K562 (cell line): ENCODE measurements around the gene PGD. TPM values are rescaled to one million over a fixed set of nuclear protein-coding genes. Genes with fewer than 3 reads are reported as not detected.
"Not testable (repeated sequence)": the region's sequence is repeated elsewhere in the genome, so short reads cannot be mapped to it uniquely, and the experiment has no call there.

Source experiments
- ATAC-seq: fragments of 200-7000 bp; cut with Tn5 transposase; 3 replicates; pipeline ENCODE4 v1.9.1; 2020; ENCODE audit warnings: moderate library complexity
- BruUV-seq: library from RNA; stranded (reverse); fragments of 400-500 nt; replicated peaks from 2 replicates; lab custom pipeline; 2021; lab: Mats Ljungman, UMichigan
- CTCF ChIA-PET: fragments of 300-600 bp; formaldehyde crosslinking; extraction: SDS; loops from one replicate; lab custom pipeline; 2021; ENCODE audit warnings: low intra/inter-chr PET ratio; lab: Yijun Ruan, JAX
- POLR2A ChIA-PET: fragments of 300-600, 350-650 bp; sonication (Branson Sonifier 250); formaldehyde crosslinking; extraction: SDS; loops from one replicate; lab custom pipeline; 2021; ENCODE audit warnings: antibody characterized with exemption, inconsistent platforms; lab: Yijun Ruan, JAX
- DNase-seq, 4 experiments: peaks; one replicate each; pipeline versions ENCODE4 v3.0.0 to v3.0.0-alpha.2; 2011 to 2018; ENCODE audit warnings: low spot score in 3 of 4, mixed read lengths in 3 of 4; ENCODE audit errors: extremely low read depth in 1 of 4
- FAIRE-seq: peaks from 2 replicates; lab custom pipeline; 2011; peaks lifted over from hg19 to GRCh38; lab: Jason Lieb, UNC
- H2AFZ ChIP-seq: 2 replicates; pipeline ENCODE4 v1.6.0; 2011; ENCODE audit warnings: low read depth, low read length, control low read depth, inconsistent platforms
- H3K27ac ChIP-seq: fragments of 200-600 bp; 3 replicates; pipeline ENCODE4 v1.8.0; 2011; ENCODE audit warnings: low read depth, mild to moderate bottlenecking, control low read depth, inconsistent platforms, low read length, moderate library complexity, mixed read lengths; ENCODE audit errors: extremely low read depth
- H3K27me3 ChIP-seq, 2 experiments: fragments of 300-600 bp in 1 of 2; 2 replicates in 1 of 2; 3 replicates in 1 of 2; pipeline versions ENCODE4 v1.6.0 to v1.8.0; 2011; ENCODE audit warnings: inconsistent platforms in 2 of 2, low read length in 2 of 2, mild to moderate bottlenecking in 1 of 2, mixed read lengths in 1 of 2, moderate library complexity in 1 of 2; ENCODE audit not compliant: control insufficient read depth in 2 of 2, insufficient read depth in 2 of 2
- H3K36me3 ChIP-seq: fragments of 300-600 bp; 3 replicates; pipeline ENCODE4 v1.8.0; 2011; ENCODE audit warnings: mild to moderate bottlenecking, low read length, inconsistent platforms; ENCODE audit not compliant: control insufficient read depth, insufficient read depth
- H3K4me1 ChIP-seq, 2 experiments: fragments of 200-600 bp in 1 of 2; replicated peaks in 1 of 2; 2 replicates in 1 of 2; 3 replicates in 1 of 2; pipeline versions ENCODE4 v1.5.1 to v1.8.0; 2011; ENCODE audit warnings: inconsistent platforms in 2 of 2, low read length in 2 of 2, mild to moderate bottlenecking in 1 of 2, mixed read lengths in 1 of 2, moderate library complexity in 1 of 2; ENCODE audit not compliant: control insufficient read depth in 2 of 2, insufficient read depth in 2 of 2
- H3K4me2 ChIP-seq: 2 replicates; pipeline ENCODE4 v1.6.1; 2011; ENCODE audit warnings: low read length, control low read depth, inconsistent platforms, mixed read lengths; ENCODE audit not compliant: insufficient read depth
- H3K4me3 ChIP-seq: fragments of 200-600 bp; sonication (generic), shearing (Covaris generic); 2 replicates; pipeline ENCODE4 v1.5.1; 2016; ENCODE audit warnings: control low read depth, inconsistent platforms
- H3K79me2 ChIP-seq: fragments of 200-600 bp; 3 replicates; pipeline ENCODE4 v1.8.0; 2011; ENCODE audit warnings: low read length, inconsistent platforms; ENCODE audit not compliant: control insufficient read depth, insufficient read depth
- H3K9ac ChIP-seq, 2 experiments: 2 replicates each; pipeline versions ENCODE4 v1.6.0 to v1.6.1; 2011; ENCODE audit warnings: low read depth in 2 of 2, low read length in 2 of 2, control low read depth in 1 of 2, inconsistent platforms in 1 of 2, mild to moderate bottlenecking in 1 of 2, mixed read lengths in 1 of 2; ENCODE audit not compliant: insufficient read depth in 1 of 2
- H3K9me1 ChIP-seq: one replicate; pipeline ENCODE4 v1.6.0; 2011; ENCODE audit warnings: inconsistent platforms, mild to moderate bottlenecking, low read length, moderate library complexity; ENCODE audit not compliant: control insufficient read depth, insufficient read depth
- H3K9me3 ChIP-seq: replicated peaks from 2 replicates; pipeline ENCODE4 v1.5.1; 2011; ENCODE audit warnings: low read depth, low read length, inconsistent platforms; ENCODE audit not compliant: control insufficient read depth, insufficient read depth
- H4K20me1 ChIP-seq: replicated peaks from 2 replicates; pipeline ENCODE4 v1.6.1; 2011; ENCODE audit warnings: low read length, inconsistent platforms, mixed read lengths; ENCODE audit not compliant: control insufficient read depth, insufficient read depth
- DIDO1 ChIP-seq: fragments of 450-650 bp; IDR thresholded peaks from 2 replicates; pipeline ENCODE4 v1.6.1; 2016; ENCODE audit warnings: low read depth, missing biosample characterization, missing genetic modification characterization
- GTF3C2 ChIP-seq: IDR thresholded peaks from 3 replicates; pipeline ENCODE4 v1.6.1; 2011; ENCODE audit warnings: borderline replicate concordance, mild to moderate bottlenecking, moderate library complexity; ENCODE audit not compliant: insufficient read length; ENCODE audit errors: extremely low read depth
- NUFIP1 ChIP-seq: fragments of 450-650 bp; IDR thresholded peaks from 2 replicates; pipeline ENCODE4 v1.6.1; 2018; ENCODE audit not compliant: partially characterized antibody
- ZNF695 ChIP-seq: fragments of 450-650 bp; formaldehyde crosslinking; IDR thresholded peaks from 2 replicates; pipeline ENCODE4 v1.4.0; 2020; ENCODE audit warnings: mild to moderate bottlenecking, moderate library complexity
- WGBS: fragments of 100-300 bp; shearing (Covaris generic); methylation state at CpG from one replicate; pipeline ENCODE4 v1.1.6; 2016; ENCODE audit warnings: low coverage, mixed read lengths; ENCODE audit not compliant: insufficient coverage; ENCODE audit errors: missing lambda C conversion rate; 5-methylcytosine and 5-hydroxymethylcytosine counted together
- in situ Hi-C: fragments of 300-500 bp; cut with MboI; formaldehyde crosslinking; loops from 4 replicates; pipeline ENCODE4 v1.15.0; 2018; ENCODE audit warnings: inconsistent platforms, mixed read lengths
- intact Hi-C: fragments of 100-400 bp; cut with micrococcal nuclease; formaldehyde crosslinking; loops from 2 replicates; pipeline ENCODE4 v1.14.2; 2022
- polyA plus RNA-seq, 8 experiments: library from polyadenylated mRNA; depleted of rRNA in 4 of 8; stranded (reverse) in 5 of 8; unstranded in 3 of 8; fragments of >200 nt; fragmentation: Nextera tagmentation in 2 of 8; fragmentation: Illumina TruSeq in 1 of 8; extraction: Ambion mirVana in 2 of 8; extraction: Trizol in 1 of 8; gene quantifications; 2 replicates each; pipeline versions ENCODE4 v1.2.1 to v1.2.3, GENCODE V29; 2011 to 2014; ENCODE audit warnings: inconsistent platforms in 1 of 8, missing spikeins in 1 of 8
- total RNA-seq, 7 experiments: library from RNA; depleted of rRNA in 6 of 7; stranded (reverse); fragments of >200 nt in 6 of 7; fragmentation: Illumina TruSeq in 2 of 7; extraction: Trizol in 2 of 7; gene quantifications; 2 replicates each; pipeline versions ENCODE4 v1.2.1 to v1.2.3, GENCODE V29; 2011 to 2021; ENCODE audit warnings: low replicate concordance in 1 of 7

The PGD gene
- total and polyA plus RNA-seq, 9 of the 15 experiments (the other 6 are each of a cell fraction or from before 2014, with no cell fraction given) = 177 to 542 (median 270) TPM

GRCh38 chr1:10457462-10457861 lies 58.6 kb downstream of the PGD start:
- H3K4me2 ChIP-seq, H3K9me1 ChIP-seq, CTCF ChIA-PET, intact Hi-C loops, H3K27ac ChIP-seq, H3K9me3 ChIP-seq, H3K4me3 ChIP-seq, H3K9ac ChIP-seq, ATAC-seq, DNase-seq, BruUV-seq, H2AFZ ChIP-seq, H3K27me3 ChIP-seq, in situ Hi-C loops, H3K79me2 ChIP-seq, H4K20me1 ChIP-seq, FAIRE-seq: not testable (repeated sequence)
- peaks cover 41% of the 10 kb centered on the region for H3K36me3 ChIP-seq
- WGBS = 77% methylated on average over 7 of the region's 7 CpGs
- peaks cover 12 to 15% of the 10 kb centered on the region in 2 experiments; a peak in 4 of 5 replicates for H3K4me1 ChIP-seq
- POLR2A ChIA-PET = interaction anchor here (1.2 to 1.7 kb wide), 3 partner anchors 13 to 15 kb away, joined by 3 to 6 read pairs (median 5); no protein-coding TSS in a partner anchor

GRCh38 chr1:10457875-10458274 lies 59.0 kb downstream of the PGD start:
- no peaks in the 10 kb centered on the region for H3K79me2 ChIP-seq
- no peak for TF ChIP-seq DIDO1
- no peak for TF ChIP-seq NUFIP1
- no peak for TF ChIP-seq GTF3C2
- no peak for TF ChIP-seq ZNF695 (CRISPR knock-in tag)
- H4K20me1 ChIP-seq = no peaks in the 10 kb centered on the region
- ATAC-seq = no peak
- H3K36me3 ChIP-seq = peaks cover 45% of the 10 kb centered on the region
- no peak overlapping the region for H3K4me2 ChIP-seq
- H3K9me3 ChIP-seq = no peaks in the 10 kb centered on the region; the same call in 1 of the 2 replicates
- POLR2A ChIA-PET = interaction anchor here (1.2 to 1.7 kb wide), 3 partner anchors 14 to 15 kb away, joined by 3 to 6 read pairs (median 5); no protein-coding TSS in a partner anchor
- no peak overlapping the region for H3K4me3 ChIP-seq
- no peak overlapping the region for H2AFZ ChIP-seq
- 88% methylated on average over 9 of the region's 9 CpGs for WGBS
- in situ Hi-C loops (no loop called here), intact Hi-C loops (no loop called here)
- H3K27me3 ChIP-seq = no peaks in the 10 kb centered on the region
- H3K4me1 ChIP-seq = peaks cover 12 to 15% of the 10 kb centered on the region in 2 experiments; a peak in 4 of 5 replicates
- H3K9me1 ChIP-seq = no peaks in the 10 kb centered on the region
- H3K27ac ChIP-seq = no peak overlapping the region
- no peak for DNase-seq
- H3K9ac ChIP-seq = no peak overlapping the region
- no TSS peak for BruUV-seq
- no peak for FAIRE-seq
- CTCF ChIA-PET = no interaction called here
